Kidney epithelial cell (primary cell): ENCODE results near the gene UTP25. TPM values are rescaled to one million over a fixed set of nuclear protein-coding genes. Genes with fewer than 3 reads are reported as not detected.

Experiments used
- DNase-seq: peaks from one replicate; pipeline ENCODE4 v3.0.0-alpha.2; 2010; ENCODE audit warnings: low read depth
- H3K27me3 ChIP-seq: 2 replicates; pipeline ENCODE4 v1.6.0; 2011; ENCODE audit warnings: low read length; ENCODE audit not compliant: control insufficient read depth, insufficient read depth
- H3K36me3 ChIP-seq: 2 replicates; pipeline ENCODE4 v1.5.1; 2011; ENCODE audit warnings: low read length; ENCODE audit not compliant: control insufficient read depth, insufficient read depth
- H3K4me3 ChIP-seq: 2 replicates; pipeline ENCODE4 v1.5.1; 2011; ENCODE audit warnings: low read depth, mild to moderate bottlenecking, control low read depth, low read length
- CTCF ChIP-seq: IDR thresholded peaks from 2 replicates; pipeline ENCODE4 v1.5.1; 2011; ENCODE audit warnings: mild to moderate bottlenecking, moderate library complexity, low read length, control low read depth, inconsistent platforms; ENCODE audit not compliant: insufficient read depth, poor library complexity, severe bottlenecking
- total RNA-seq: library from RNA; depleted of rRNA; stranded (reverse); fragments of >200 nt; gene quantifications from 2 replicates; pipeline ENCODE4 v1.2.3, GENCODE V29; 2015

The UTP25 gene
- total RNA-seq, 1 donor from 2014 or later: 14.6 TPM

GRCh38 chr1:209810783-209811182 is 17.0 kb upstream of the UTP25 start:
- no peaks in the 10 kb centered on the region for H3K27me3 ChIP-seq
- H3K36me3 ChIP-seq: no peaks in the 10 kb centered on the region
- no peak for DNase-seq
- H3K4me3 ChIP-seq: no peak overlapping the region
- no peak for TF ChIP-seq CTCF

DNA sequence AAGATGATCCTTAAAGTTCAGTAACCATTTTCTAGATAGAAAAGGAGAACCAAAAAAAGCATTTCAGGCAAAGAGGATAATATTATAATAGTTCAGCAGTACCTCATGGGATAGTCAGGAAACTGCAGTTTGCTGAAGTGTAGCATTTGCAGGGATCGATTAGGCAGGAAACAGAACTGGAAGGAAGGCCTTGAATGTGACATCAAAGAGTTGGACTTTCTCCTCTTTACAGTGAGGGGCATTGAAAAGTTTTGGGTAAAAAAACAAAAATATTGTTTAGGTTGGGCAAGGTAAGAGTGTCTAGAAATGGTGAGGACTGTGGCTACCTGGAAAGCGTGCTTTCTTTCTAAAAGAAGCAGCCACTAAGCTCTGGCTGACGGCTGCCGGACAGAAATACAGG is 13.9 kb upstream of the UTP25 start:
- no peak for TF ChIP-seq CTCF
- no peak overlapping the region for H3K4me3 ChIP-seq

DNA sequence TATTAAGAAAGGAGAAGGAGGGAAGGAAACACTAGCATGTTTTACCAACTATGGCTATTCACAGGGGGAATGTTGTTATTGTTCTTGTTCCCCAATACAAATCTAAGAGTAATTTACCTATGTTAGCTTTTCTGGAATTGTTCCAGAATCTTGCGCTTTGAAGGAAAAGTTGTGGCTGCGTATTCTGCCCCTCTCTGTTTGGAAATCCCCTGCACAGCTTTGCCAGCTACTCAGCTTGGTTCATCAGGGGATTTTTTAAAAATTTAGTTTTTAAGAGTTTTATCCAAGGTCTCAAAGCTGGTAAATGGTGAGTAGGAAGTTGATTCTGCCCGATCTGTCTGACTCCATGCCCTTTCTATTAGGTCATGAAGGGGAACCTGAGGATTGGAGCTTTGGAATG is 12.3 kb upstream of the UTP25 start:
- H3K36me3 ChIP-seq: no peaks in the 10 kb centered on the region
- TF ChIP-seq CTCF: no peak
- H3K4me3 ChIP-seq: no peak overlapping the region
- H3K27me3 ChIP-seq: no peaks in the 10 kb centered on the region
- DNase-seq: no peak

More for the DNA sequence above, 13.9 kb upstream of the UTP25 start:
- Histone ChIP-seq H3K36me3 (no peaks in the 10 kb centered on the region), H3K27me3 (no peaks in the 10 kb centered on the region)
- no peak for DNase-seq

DNA sequence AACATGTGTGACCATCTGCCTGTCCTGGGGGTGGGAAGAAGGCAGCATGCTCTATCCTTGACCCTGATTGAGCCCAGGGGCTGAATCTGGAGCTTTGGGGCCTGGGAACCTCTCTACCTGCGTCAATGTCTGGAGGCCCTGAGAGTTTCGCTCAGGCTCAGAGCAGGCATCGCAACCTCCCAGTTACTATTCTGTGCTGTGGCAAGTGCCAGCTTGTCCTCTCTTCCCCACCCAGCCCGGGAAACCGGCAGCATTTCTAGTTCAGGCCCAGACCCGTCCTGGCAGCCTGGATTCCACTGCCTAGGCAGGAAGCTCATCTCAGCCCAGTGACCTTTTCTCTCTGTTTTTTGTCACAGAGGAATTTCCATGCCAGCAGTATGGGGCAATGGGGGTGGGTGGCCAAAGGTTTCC is 11.8 kb upstream of the UTP25 start:
- Histone ChIP-seq H3K36me3 (no peaks in the 10 kb centered on the region), H3K27me3 (no peaks in the 10 kb centered on the region), H3K4me3 (no peak overlapping the region)
- no peak for DNase-seq
- TF ChIP-seq CTCF: no peak

DNA sequence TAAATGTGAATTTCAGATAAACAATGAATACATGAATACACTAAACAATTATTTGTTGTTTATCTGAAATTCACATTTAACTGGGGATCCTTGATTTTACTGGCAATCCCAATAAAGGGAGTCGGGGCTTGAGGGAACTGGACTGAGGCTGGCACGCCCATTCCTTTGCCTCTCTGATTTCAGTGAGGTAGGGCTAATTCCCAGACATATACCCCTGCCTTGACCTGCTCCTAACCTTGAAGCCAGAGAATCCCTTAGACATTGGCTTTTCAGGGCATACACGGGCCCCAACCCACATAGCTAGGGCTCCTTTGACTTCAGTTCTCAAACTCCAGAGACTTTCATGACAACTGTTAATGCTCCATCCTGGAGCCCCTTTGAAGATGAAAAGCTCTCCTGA is 10.8 kb upstream of the UTP25 start:
- no peak for DNase-seq
- H3K36me3 ChIP-seq: no peaks in the 10 kb centered on the region
- H3K27me3 ChIP-seq: no peaks in the 10 kb centered on the region
- TF ChIP-seq CTCF: no peak
- H3K4me3 ChIP-seq: no peak overlapping the region

DNA sequence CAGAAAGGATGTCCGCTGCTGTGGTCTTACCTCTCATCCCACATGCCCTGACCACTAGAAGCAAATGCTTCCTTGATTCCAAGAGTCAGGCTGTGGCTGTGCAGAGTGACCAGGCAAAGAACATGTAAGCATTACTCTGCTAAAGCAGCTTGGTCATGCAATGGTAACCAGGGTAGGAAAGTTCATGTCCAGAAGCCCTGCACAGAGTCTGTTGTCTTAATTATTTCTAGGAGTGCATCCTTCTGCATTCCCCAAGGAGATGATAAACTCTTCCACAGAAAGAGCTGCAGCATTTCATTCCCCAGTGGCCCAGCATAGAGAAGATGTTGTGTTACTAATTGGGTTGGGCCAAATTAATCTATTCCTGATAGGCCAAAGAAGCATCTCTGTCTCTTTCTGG is 10.1 kb upstream of the UTP25 start:
- DNase-seq: no peak
- Histone ChIP-seq H3K4me3 (no peak overlapping the region), H3K36me3 (no peaks in the 10 kb centered on the region), H3K27me3 (no peaks in the 10 kb centered on the region)
- TF ChIP-seq CTCF: no peak
